ENCODE measurements around the gene GPC6.
"Not testable (repeated sequence)": the region's sequence is repeated elsewhere in the genome, so short reads cannot be mapped to it uniquely, and the experiment has no call there.

Gene GPC6

DNA sequence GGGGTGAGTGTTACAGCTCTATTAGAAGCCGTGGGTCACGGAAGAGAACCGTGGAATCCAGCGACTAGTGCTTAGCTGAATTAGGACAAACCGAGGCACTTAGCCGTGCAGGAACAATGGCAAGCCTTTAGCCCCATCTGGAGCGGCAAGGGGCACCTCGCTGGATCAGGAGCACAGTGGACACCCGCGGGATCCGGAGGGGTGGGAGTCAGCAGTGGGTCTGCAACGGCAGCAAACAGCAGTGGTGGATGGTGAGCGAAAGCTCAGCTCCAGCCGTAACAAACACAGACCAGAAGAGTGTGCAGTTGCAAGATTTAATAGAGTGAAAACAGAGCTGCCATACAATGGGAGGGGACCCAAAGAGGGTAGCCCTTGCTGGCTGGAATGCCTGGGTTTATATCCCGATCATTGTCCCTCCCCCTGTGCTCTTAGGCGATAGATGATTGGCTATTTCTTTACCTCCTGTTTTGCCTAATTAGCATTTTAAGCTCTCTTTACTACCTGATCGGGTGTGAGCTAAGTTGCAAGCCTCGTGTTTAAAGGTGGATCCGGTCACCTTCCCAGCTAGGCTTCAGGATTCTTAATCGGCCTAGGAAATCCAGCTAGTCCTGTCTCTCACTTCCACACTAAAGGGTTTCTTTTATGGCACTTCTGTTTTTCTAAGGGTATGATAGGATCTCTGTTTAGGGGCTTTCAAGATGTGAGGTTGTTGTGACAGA lies 1076.4 kb downstream of the GPC6 start:
- DNase-seq (ENCODE audit: low spot score), result not testable (repeated sequence)

DNA sequence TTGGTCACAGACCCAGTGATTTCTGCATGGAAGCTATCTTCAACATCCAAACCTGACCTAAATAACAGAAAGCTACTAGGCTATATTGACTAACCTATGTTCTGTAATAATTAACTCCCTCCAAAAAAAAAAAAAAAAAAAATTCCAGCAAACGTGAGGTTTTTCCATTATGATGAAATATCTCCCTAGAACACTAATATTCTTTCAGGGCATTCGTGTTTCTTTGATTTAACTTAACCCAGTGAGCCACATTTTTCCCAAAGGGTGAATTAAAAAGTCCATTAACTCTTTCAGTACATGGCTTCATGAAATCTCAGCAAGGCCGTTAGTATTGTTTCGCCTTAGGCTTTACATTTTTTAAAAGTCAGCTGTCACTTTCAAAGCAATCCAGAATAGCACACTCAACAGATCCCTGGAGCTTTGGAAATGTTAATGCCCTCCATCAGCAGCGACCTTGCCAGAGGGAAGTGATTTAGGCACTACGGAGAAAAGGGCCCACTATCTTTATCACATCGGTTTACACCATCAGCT lies 1077.1 kb downstream of the GPC6 start:
- no peak for DNase-seq (ENCODE audit: low spot score)

DNA sequence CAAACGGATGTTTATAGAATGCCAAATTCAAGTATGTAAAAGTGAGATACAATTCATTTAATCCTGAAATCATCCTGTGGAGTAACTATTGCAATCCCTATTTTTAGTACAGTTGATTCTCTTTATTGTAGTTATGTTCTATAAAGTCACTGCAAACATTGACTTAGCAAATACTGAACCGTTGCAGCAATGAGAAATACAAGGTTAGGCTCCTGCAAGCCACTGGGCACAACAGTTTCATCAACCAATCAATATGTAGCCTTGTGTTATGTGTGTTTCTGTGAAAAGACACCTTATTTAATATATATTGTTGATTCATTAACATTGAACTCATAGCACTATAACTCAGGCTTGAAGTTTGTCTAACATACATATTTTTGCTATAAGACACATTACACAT lies 1078.4 kb downstream of the GPC6 start:
- DNase-seq (ENCODE audit: low spot score), result no peak

DNA sequence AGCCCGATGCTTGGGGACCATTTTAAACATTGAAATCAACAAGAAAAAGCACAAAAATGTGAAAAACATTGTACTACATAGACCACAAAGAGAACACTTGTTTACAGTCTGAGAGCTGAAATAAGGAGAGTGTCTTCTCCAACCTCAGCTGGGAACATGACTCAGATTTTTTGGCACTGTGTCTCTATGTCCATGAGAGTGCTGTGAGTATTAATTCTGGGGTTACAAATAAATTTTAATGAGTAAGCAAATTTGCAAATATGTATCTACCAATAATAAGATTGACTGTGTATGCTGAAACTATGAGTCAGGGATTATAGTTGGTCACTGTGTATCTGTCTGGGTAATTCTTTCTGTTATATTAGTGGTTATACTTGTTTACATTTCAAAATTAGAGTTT lies 1078.9 kb downstream of the GPC6 start:
- DNase-seq (ENCODE audit: low spot score), result no peak

DNA sequence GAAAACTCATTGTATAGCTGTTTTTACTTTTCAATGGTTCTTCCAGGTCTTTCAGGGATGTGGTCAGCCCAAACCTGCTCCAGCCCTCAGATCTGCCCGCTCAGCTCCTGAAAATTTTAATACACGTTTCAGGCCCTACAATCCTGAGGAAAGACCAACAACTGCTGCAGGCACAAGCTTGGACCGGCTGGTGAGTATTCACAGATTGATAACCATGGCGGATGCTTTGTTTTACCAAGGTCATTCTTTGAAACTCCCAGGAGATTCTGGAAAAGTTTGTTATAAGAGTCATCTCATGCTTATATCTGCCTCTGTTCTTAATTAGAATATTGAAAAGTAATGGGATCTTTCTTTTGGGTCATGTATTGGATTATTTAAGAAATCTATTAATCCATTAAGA lies 1079.3 kb downstream of the GPC6 start:
- no peak for DNase-seq (ENCODE audit: low spot score)

DNA sequence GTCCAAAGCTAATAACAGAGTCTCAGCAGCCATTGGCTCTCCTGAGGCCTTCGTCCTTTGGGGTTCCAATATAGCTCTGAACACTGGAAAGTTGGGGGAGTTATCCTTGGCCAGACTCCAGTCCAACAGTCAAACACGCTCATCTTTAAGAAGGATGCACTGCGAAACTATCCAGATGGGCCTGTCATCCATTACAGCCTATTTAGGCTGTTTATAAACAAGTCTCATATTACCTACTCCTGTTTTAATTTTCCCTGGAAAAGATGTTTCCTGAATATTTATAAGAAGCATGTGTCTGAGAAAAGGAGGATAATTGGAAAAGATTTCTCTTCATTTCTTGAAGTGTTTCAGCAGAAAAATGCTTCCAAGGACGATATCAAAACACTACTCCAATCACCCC lies 1082.2 kb downstream of the GPC6 start:
- no peak for DNase-seq (ENCODE audit: low spot score)

DNA sequence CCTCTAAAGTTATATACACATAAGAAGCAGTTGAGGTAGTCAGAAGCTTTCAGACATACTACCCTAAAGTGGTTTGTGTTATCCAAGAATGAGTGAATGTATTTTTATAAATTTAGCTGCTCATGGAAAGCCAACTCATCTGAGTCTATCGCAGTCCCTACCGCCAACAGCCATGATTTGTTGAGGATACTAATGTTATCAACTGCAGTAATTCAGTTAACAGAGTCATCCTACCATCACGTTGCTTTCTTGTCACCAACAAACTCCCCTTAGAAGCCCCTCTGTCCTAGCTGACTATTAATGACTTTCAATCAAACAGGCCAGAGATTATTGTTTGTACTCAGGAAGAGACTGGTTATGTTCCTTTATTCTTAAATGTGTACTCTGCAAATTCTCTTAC lies 1083.0 kb downstream of the GPC6 start:
- DNase-seq (ENCODE audit: low spot score), result no peak

DNA sequence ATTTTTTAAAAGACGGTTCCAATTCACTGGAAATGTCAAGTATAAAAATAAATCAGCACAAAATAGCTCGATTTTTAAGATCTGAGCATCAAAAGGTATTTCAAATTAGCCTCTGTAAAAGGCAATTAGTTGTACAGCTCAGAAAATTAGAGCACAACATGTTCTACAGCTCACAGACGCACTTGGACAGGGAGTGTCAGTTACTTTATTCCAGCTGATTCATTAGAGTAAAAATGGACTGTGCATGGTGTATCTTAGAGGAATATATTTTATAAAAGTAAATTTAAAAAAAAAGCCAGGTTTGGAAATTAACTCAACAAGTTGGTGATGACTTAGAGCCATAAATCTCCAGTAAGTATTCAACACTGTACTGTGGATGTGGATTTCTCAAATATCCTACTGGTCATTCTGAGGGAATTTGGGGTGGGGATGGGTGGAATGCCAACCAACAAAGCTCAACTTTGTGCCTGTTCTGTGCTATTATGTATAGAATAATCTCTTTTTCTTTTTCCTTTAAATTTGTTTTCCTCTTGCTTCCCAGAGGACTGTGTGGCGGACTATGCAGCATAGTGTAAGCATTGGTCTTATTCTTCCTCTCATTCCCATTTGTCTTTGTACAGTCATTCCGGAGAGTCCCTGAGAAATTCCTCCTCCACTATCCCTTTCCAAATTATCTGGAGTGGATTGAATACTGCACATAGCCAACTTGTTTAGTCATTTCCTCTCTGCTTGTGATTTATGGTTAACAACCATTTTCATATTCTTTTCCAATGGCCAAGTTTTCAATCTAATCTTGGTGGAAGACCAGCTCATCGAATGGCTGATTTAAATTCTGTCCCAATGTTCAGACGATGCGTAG lies 1083.6 kb downstream of the GPC6 start:
- DNase-seq (ENCODE audit: low spot score), result no peak

DNA sequence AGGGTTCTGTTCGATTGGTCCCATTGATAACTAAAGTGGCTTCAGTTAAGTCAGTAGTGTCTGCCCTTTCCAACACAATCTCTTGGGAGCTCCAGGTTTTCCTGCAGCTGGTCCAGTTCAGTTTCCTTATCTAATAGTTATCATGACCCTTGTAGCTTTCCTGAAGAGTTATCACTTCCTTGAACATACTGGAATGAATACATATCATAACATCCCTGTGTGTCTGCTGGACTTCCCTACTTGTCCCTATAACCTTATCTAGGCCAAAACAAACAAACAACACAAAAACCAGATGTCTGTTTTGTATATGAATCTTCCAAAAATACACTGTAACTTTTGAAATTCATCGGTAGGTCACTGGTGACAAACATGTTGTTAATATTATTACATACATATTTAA lies 1085.3 kb downstream of the GPC6 start:
- DNase-seq (ENCODE audit: low spot score), result no peak

DNA sequence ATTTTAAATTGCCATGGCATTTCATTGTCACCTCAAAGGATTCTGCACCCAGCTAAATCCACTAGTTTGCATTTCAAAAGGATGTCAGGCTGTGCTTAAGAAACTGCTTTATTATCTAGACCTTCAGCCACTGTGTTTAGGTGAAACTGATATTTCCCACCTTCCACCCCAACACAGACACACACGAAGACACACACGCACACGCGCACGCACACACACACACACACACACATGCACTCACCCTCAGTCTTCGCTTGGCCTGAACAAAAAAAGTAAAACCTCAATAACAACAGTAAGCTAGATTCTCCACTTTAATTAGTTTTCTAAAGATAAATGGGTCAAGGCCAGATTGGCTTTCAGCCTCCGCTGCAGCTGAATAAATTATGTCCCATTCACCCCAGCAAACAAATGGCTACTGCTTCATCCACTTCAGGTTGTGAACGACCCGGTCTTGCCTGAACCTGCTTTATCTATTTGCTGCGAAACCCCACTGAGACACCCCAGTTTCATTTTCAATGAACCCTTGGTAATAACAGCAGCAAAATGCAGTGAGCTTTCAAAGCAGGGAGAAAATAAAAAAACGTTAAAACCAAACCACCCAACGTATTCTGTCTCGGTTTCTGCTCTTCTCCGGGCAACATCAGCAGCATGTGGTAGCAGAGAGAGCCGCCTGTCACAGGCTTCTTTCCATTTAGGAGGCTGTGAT lies 1086.1 kb downstream of the GPC6 start:
- peak; percentile 24 for DNase-seq (ENCODE audit: low spot score)

DNA sequence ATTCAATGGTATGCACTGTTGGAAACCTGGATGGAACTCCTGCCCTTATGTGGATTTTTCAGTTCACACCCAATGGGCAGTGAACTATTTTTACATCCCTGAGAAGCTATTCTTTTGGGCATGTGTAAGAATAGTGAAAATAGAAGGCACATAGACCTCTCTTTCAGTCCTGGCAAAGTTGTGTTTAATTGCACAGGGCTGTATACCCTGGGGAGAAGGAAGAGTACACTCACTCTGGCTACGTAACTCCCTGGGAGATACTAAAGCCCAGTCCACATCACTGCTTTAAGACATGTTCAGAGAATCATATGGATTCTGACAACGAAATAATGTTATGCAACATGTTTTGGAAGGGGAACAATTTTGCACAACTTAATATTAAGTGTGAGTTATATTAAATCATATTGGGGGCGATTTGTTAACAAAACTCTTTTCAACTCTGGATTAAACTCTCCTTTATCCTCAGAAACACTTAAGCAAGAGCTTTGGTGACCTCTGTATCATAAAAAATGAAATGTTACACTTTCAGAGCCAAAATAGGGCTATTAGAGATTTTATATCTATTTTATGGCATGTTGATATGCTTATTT lies 1086.8 kb downstream of the GPC6 start:
- no peak for DNase-seq (ENCODE audit: low spot score)

DNA sequence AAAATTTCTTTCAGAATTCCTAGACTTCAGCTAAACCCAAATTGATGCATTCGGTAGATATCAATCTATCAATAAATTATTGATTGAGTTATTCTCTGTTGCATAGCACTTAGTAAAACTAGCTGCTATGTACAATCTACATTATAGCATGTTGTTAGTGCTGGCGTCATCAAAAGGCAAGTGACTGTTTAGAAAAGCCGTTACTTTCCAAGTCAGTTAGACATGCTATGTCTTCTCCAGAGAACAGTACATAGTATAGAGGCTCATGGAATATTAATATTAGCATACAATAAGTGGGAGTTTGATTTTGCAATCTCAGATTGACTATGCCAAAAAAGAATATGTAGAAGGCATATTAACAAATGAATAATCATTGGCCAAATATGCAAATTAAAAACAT lies 1087.3 kb downstream of the GPC6 start:
- no peak for DNase-seq (ENCODE audit: low spot score)

DNA sequence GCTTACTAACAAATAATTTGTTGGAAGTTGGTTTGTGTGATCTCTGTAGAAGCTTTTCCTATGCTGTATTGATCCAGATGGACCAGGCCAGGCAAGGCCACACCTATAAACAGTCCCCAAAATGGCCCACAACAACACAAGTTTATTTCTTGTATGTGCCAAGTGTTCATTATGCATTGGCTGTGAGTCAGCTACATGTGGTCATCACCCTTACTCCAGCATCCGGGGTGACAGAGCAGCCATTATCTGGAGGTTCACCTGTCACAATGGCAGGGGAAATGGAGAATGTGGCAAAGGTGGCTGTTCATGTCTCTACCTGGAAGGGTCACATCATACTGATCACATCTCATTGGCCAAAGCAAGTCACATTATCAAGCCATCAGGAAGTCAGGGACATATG lies 1088.6 kb downstream of the GPC6 start:
- DNase-seq (ENCODE audit: low spot score), result no peak

DNA sequence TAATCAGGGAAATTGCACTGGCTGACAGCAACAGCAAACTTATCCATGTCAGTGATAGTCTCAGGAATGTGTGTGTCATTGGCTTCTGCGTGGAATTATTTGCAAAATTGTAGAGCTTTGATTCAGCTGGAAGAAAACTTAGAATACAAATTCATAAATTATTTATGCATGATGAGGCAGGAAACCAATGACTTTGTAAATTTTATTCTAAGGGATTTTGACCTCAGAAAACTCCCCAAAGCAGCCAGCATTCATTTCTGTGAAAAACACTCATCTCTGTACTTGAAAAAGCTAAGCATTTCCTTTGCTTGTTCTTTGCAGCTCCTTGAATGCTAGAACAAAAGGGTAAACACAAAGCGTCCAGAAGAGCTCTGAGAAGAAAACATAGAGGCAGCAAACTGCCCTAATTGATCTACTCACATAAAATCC lies 1090.5 kb downstream of the GPC6 start:
- DNase-seq (ENCODE audit: low spot score), result peak; percentile 65

DNA sequence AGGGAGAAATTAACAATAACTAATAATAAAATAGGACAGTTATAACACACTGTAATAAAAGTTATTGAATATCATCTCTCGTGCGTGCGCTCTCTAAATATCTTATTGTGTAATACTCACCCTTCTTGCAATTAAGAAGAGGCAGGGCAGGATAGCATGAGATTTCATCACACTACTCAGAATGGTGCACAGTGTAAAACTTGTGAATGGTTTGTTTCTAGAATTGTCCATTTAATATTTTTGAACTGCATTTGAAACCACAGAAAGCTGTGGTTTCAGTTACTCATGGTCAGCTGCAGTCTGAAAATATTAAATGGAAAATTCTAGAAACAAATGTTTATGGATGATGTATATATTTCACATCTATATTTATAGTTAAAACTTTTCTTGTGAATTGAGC lies 1091.8 kb downstream of the GPC6 start:
- no peak for DNase-seq (ENCODE audit: low spot score)

DNA sequence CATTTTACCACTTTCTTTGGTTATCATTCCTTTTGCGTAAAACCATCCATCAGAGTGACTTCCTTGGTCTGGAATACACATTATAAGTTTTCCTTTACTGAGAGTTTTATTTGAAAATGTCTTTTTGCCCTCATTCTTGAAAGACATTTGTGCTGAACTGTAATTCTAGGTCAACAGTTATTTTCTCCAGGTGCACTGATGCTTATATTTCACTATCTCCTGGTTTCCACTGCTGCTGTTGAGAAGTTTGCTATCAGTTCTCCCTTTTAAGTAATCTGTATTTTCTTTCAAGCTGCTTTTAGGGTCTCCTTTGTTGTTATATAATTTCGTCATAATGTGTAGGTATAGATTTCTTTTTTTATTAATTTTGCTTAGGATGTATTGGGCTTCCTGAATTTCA lies 1092.9 kb downstream of the GPC6 start:
- no peak for DNase-seq (ENCODE audit: low spot score)

DNA sequence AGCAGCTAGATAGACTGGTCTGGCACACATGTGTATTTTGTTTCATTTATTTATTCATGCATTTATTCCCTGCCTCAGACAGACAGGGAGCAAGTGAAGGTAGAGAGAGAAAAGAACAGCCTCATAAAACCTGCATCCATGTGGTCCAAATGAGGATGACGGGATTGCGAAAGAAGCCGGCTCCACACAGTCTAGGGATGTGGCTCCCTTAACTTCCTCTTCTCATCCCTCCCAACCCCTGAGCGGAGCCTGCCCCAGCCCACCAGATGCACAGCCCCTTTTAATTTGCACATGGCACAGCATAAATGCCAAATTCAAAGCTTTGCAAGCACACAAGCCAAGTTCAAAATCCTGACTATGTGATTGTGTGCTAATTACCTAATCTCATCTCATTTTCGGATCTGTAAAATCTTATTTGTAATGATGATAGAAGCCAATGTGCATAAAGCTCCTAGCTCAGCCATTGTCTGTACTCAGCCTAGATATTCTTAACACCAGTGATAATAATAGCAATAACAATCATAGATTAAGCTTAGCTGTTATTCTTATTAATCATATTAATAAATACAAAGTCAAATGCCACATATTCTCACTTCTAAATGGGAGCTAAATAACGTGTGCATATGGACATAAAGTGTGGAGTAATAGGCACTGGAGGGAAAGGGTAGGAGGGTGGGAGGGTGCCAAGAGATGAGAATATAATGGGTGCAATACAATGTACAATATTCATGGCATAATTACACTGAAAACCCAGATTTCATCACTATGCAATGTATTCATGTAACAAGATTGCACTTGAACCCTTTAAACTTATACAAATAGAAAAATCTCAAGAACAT lies 1096.5 kb downstream of the GPC6 start:
- DNase-seq (ENCODE audit: low spot score), result no peak

DNA sequence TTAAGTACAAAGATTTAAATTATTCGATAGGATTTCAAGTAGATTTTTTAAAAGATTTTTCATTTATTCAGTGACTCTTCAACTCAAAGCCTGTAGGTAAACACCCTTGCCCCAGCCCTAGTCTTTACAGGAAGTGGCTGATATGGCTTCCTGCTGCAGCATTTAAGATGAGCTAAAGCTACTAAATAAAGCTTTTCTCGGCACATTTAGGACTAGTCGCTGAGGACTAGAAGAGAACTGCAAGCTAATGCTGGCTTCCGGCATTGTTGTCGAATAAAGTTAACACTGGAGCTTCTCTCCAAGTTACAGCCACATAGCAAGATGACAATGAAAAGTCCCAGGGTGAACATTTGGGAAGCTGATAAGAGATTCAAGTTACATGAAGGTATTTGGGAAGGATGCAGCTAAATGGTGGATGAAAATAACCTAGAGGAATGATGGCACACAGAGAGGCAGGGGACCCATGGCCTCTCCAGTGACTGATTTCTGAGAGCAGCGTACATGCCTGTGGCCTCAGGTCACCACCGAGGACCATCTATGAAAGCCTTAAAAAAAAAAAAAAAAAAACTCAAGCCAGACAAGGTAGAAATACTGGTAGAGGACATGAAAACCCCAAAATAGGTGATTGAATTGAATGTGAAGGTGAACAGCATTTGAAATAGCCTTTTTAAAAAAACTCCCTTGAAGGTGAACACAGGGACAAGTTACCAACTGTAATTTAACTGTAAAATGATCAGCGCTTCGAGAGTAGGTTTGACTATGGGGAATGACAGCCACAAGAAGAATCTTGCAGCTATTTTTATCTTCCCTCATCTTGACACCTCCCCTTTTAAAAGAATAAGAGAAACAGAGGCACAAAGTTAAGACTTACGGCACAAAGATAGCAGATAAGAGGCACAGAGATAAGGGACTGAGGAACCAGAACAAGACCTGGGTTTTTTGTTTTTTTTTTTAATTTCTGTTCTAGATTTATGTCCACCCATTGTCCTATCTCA lies 1097.5 kb downstream of the GPC6 start:
- peak; percentile 26 for DNase-seq (ENCODE audit: low spot score)

DNA sequence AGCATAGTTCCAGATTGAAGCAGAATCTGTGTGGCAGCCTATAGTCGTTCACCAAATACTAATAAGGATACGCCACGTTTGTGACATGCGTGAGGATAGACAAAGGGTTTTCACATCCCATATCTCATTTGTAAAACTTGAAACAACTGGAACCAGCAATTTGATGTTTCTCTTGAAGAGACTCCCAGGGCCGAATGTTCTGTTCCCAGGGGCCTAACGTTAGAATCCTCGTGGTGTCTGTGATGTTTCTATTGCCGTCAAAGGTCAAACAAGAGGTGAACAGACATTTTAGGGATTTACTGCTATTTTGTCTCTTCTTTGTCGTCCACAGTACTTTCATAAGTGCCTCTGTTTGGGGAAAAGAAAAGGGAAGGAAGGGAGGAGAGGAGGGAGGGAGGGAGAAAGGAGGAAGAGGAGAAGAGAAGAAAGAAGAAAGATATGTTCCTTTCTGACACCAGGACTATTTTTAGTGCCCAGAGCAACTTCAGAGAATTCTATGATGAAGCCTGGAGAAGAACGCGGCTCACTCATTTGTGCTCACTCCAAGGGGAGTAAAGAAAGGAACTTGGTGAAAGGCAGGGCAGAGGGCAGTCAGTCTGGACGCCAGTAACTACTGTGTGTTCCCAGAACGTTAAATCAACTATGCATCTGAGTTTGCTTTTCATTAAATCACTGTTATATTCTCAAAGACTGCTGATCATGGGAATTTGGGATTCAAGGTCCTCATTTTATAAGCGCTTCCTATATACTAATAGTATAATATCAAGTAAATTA lies 1098.3 kb downstream of the GPC6 start:
- no peak for DNase-seq (ENCODE audit: low spot score)

Data from activated CD4-positive, alpha-beta T cell treated with anti-CD3 and anti-CD28 coated beads, Interleukin-2, Interleukin-4, amounts not matched to agents 100 ng/mL and 50 ng/mL, durations not matched to agents 16 hours and 8 hours (primary cell).